T47D (cell line): ENCODE measurements around the gene CD93.

Experiments used
- DNase-seq, 2 experiments: peaks; one replicate each; pipeline versions ENCODE4 v3.0.0 to v3.0.0-alpha.2; 2011 to 2012; ENCODE audit warnings: low read depth in 1 of 2, low spot score in 1 of 2
- JUND ChIP-seq: IDR thresholded peaks from 2 replicates; pipeline ENCODE4 v1.6.1; 2012; ENCODE audit warnings: low read depth
- in situ Hi-C: cut with HindIII; loops from 2 replicates; pipeline ENCODE4 v1.10.0; 2016; ENCODE audit warnings: low sequenced_read_pairs, low pct_unique_long_range_greater_than_20kb

Gene CD93

DNA sequence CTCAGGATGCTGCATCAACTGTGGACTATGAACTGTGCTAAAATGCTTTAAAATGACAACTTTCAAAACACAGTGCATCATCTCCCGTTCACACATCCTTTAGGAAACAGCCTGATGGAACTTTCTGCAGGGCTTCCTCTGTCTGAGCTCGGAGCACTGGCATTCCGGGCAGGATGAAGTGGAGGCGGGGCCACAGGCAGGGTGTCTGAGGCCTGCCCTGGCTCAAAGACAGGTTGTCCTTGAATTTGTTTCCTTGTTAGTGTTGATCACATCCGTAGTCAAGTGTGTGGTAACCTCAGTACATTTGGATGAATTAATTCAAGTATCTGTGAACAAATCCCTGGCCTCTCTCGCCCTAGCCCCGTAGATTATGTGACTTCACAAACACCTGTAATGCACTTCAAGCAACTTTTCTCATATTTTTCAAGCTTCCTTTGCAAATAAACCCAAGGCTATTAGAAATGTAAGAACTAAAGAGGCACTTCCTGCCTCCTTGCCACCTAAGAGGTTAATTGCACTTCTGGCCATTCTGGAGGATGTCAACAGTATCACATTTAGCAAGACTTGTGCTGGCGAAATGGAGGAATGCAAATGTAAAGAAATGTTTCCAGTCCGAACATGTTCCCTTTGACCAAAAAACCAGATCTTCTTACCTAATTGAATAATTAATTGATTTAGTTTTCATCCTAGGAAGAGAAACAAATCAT, 3.1 kb downstream of the CD93 start:
- no peak for TF ChIP-seq JUND
- DNase-seq, result no peak
- in situ Hi-C loops, result no loop called here

- TF ChIP-seq JUND, result no peak
- in situ Hi-C loops, result no loop called here
- no peak for DNase-seq
Measured at GRCh38 chr20:23081263-23081819, 4.8 kb downstream of the CD93 start.

- in situ Hi-C loops, result no loop called here
- TF ChIP-seq JUND, result no peak
- no peak for DNase-seq
Measured at GRCh38 chr20:23080521-23080920, 5.6 kb downstream of the CD93 start.

DNA sequence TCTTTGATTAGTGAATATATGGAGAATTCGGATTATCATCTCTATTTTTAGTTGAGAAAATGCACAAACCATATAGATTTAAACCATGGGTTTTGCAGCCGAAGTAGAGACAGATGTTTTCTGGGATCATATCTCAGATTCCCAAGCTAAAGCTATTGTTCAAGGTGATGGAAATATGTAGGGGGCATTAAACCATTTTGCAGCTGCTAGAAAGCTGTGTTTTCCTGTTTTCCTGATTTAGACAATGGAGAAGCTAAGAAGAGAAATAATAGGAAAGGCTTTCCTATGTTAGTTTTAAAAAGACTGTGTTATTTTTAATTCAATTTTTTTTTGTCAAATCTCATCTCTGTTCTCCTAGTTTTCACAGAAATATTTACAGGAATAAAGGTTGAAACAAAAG, 6.2 kb downstream of the CD93 start:
- DNase-seq, result no peak
- in situ Hi-C loops, result no loop called here

GRCh38 chr20:23079016-23079351, 7.1 kb downstream of the CD93 start:
- no peak for TF ChIP-seq JUND
- no peak for DNase-seq
- in situ Hi-C loops, result no loop called here

More for the DNA sequence above, 6.2 kb downstream of the CD93 start:
- no peak for TF ChIP-seq JUND

DNA sequence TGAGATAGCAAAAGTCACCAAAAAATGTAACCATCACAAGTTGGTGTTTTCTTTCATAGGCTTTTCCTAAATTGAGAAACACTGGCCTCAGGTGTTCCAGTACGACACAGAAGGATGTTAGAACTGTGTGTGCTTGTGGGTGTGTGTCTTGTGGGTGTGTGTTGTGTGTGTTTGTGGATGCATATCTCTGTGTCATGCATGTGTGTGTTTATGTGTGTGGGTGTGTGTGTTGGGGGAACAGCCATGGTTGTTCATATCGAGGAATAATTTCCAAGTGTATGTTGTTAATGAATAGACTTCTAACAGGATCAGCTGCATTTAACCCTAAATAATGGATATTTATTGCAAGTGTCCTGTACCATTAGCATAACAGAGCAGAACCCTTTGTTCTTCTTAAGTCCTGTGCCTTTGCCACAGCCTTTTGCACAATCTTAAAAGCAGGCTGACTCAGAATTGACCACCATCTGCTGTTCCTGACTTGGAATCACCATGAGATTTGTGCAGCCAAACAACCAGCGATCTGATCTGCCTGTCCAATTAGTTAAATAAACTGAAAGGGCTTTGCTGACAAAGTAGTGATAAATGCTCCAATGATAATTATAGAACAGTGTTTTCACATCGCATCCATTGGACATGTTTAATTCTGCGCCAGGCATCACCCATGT, 7.6 kb downstream of the CD93 start:
- DNase-seq, result no peak
- in situ Hi-C loops, result no loop called here
- TF ChIP-seq JUND, result no peak

GRCh38 chr20:23077277-23077676, 8.8 kb downstream of the CD93 start:
- in situ Hi-C loops, result no loop called here
- no peak for DNase-seq
- TF ChIP-seq JUND, result no peak

- no peak for TF ChIP-seq JUND
- DNase-seq, result no peak
- in situ Hi-C loops, result no loop called here
Measured at GRCh38 chr20:23074052-23074451, 12.1 kb downstream of the CD93 start.

- no peak for DNase-seq
- in situ Hi-C loops, result no loop called here
- no peak for TF ChIP-seq JUND
Measured at GRCh38 chr20:23072892-23073586, 13.1 kb downstream of the CD93 start.

DNA sequence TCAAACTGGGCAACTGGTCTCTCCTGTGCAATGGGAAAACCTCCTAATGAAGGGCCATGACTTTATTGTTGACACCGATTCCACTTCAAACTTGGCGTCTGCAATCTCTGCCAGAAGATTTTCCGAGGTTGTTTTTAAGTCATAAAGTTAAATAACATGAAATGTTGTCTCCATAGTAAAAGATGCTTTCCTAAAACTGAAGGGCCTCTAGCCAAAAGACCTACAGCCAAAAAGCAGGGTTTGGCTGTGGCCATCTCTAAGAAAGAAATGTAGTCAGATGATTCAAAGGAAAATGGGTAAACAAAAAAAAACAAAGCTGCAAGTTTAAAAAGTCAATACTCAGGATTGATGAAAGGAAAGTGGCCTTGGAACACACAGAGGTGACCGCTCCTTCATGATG, 14.1 kb downstream of the CD93 start:
- TF ChIP-seq JUND, result no peak
- no peak for DNase-seq
- in situ Hi-C loops, result no loop called here

DNA sequence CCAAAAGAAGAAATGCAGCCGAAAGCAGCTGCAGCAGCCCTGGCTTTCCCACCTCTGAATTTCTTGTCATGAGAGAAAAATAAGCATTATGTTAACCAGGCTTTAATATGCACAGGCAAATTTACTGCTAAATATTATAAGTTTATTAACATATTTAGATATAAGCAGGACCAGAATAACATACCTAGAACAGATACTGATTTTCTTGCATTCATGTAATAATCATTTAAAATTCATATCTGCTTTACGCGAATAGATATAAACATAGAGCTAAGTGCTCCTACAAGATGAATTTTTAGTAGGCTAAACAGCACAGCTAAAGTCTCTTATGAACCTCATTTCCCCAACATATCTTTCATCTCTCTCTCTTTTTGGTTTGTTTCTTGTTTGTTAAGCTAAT, 14.7 kb downstream of the CD93 start:
- no peak for DNase-seq
- TF ChIP-seq JUND, result no peak
- in situ Hi-C loops, result no loop called here

DNA sequence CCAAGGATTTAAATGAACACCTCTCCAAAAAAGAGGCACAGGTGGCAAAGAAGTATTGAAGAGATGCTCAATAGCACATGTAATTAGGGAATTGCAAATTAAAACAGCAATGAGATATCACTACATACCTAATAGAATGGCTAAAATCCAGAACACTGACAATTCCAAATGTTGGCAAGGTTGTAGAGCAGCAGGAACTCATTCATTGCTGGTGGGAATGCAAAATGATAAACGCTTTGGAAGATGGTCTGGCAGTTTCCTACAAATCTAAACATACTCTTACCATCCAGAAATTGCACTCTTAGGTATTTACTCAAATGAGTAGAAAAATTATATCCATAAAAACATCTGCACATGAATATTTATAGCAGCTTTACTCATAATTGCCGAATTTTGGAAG, 17.0 kb downstream of the CD93 start:
- no peak for DNase-seq
- in situ Hi-C loops, result no loop called here
- no peak for TF ChIP-seq JUND

DNA sequence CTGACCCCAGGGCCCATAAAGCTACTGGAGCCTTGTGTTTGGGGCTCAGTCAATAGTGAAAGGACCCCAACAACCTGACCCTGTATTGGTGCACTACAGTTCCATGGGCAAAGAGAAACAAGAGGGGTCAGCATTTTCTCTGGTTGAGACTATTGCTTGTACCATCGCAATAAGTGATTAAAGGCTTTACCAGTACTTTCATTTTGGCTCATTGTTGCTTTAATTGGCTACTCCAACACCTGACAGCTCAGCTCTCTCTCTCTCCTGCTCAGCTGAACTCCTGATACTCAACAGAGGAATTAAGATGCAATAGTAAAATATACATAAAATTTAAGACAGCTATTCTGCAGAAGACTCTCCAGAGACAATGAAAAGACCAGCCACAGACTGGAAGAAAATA, 17.8 kb downstream of the CD93 start:
- TF ChIP-seq JUND, result no peak
- in situ Hi-C loops, result no loop called here
- no peak for DNase-seq
